Measurements from ENCODE around the gene XRCC5. TPM values are rescaled to one million over a fixed set of nuclear protein-coding genes. Genes with fewer than 3 reads are reported as not detected.

The XRCC5 gene
- total RNA-seq, 1 experiment from 2014 or later = 618 TPM

GRCh38 chr2:216130346-216130971 is 21.3 kb downstream of the XRCC5 start:
- H3K79me2 ChIP-seq (ENCODE audit: insufficient read depth, low read length) = no peaks in the 10 kb centered on the region; the same call in none of the 2 replicates
- Mint-ChIP-seq H3K36me3 (ENCODE audit: insufficient read depth in 1 of 3, low read depth in 3 of 3) (peaks cover 68 to 93% (median 90%) of the 10 kb centered on the region in 3 experiments), H3K27ac (peak overlapping the region in 1 of 3 experiments; percentile 33; a peak in 1 of 7 replicates), H3K9me3 (no peaks in the 10 kb centered on the region), H3K27me3 (ENCODE audit: low read depth) (no peaks in the 10 kb centered on the region), H3K4me3 (no peak overlapping the region), H3K4me1 (no peaks in the 10 kb centered on the region)
- H2AK5ac ChIP-seq (ENCODE audit: insufficient read length, low read length) = no peak overlapping the region
- H3K27ac ChIP-seq (ENCODE audit: insufficient read length, low read depth, low read length) = no peak overlapping the region
- H2BK5ac ChIP-seq (ENCODE audit: insufficient read length, low read length) = no peak overlapping the region
- H3K79me1 ChIP-seq (ENCODE audit: insufficient read depth, low read depth, low read length, poor library complexity, severe bottlenecking) = peaks cover 7% of the 10 kb centered on the region
- no peak overlapping the region for H3K23ac ChIP-seq (ENCODE audit: insufficient read length, low read depth, low read length)
- H3K23me2 ChIP-seq (ENCODE audit: insufficient read length, low read depth, low read length, poor library complexity, severe bottlenecking) = no peaks in the 10 kb centered on the region
- no peak for DNase-seq
- H3K9me3 ChIP-seq (ENCODE audit: control insufficient read depth, low read depth, low read length) = no peaks in the 10 kb centered on the region
- no peak overlapping the region for H3K4ac ChIP-seq (ENCODE audit: low read depth, low read length)
- H3T11ph ChIP-seq (ENCODE audit: low read length) = no peak overlapping the region
- no peak overlapping the region for H4K5ac ChIP-seq (ENCODE audit: insufficient read length, low read depth, low read length)
- H3K9ac ChIP-seq (ENCODE audit: extremely low read depth, insufficient read length, low read length) = no peak overlapping the region
- H2BK120ac ChIP-seq (ENCODE audit: low read depth, low read length, poor library complexity, severe bottlenecking) = no peak overlapping the region
- H4K20me1 ChIP-seq (ENCODE audit: control insufficient read depth, insufficient read depth, insufficient read length) = no peaks in the 10 kb centered on the region
- H4K8ac ChIP-seq (replicated peaks; ENCODE audit: insufficient read length, low read depth, low read length) = no peak overlapping the region
- H3K56ac ChIP-seq (ENCODE audit: insufficient read length, low read depth, low read length) = no peak overlapping the region
- no peaks in the 10 kb centered on the region for H3K27me3 ChIP-seq (ENCODE audit: insufficient read depth, low read length)
- no peak overlapping the region for H3K14ac ChIP-seq (ENCODE audit: insufficient read depth, low read length)
- no peak overlapping the region for H2BK12ac ChIP-seq (ENCODE audit: insufficient read length, low read depth, low read length)
- H2BK15ac ChIP-seq (ENCODE audit: low read depth, low read length) = no peak overlapping the region
- H3K18ac ChIP-seq (ENCODE audit: insufficient read length, low read depth, low read length) = no peak overlapping the region
- H2AFZ ChIP-seq (ENCODE audit: low read length) = no peak overlapping the region
- no CpG with 5 or more reads among the region's 6 CpGs for WGBS (ENCODE audit: extremely low coverage, insufficient read length, low lambda C conversion rate)
- no peak overlapping the region for H3K4me2 ChIP-seq (ENCODE audit: insufficient read depth, insufficient read length, low read length)
- no peaks in the 10 kb centered on the region for H3K4me1 ChIP-seq (ENCODE audit: insufficient read depth, low read length)
- no peak overlapping the region for H2BK20ac ChIP-seq (ENCODE audit: low read depth, low read length, poor library complexity, severe bottlenecking)
- no peak overlapping the region for H4K91ac ChIP-seq (ENCODE audit: insufficient read length, low read depth, low read length)
- TF ChIP-seq CTCF (conservative IDR thresholded peaks at IDR 0.05) = peak; percentile 31; the same call in 1 of the 3 replicates
